ENCODE results near the gene SIPA1L3. TPM values are rescaled to one million over a fixed set of nuclear protein-coding genes. Genes with fewer than 3 reads are reported as not detected.

Gene SIPA1L3
- total and polyA plus RNA-seq, 2 of the 13 experiments (the other 11 are each of a cell fraction or from before 2014, with no cell fraction given) = 5.5 to 7.7 TPM

GRCh38 chr19:38084196-38084595 is 177.2 kb downstream of the SIPA1L3 start:
- 0 out of 2 replicates have a peak, but pooled peaks cover 3% of the 10 kb centered on the region for H4K20me1 ChIP-seq (ENCODE audit: insufficient read depth, low read length)
- H3K36me3 ChIP-seq (replicated peaks in 1 of 2; ENCODE audit: control insufficient read depth in 1 of 2, insufficient read depth in 2 of 2, low read length in 2 of 2) = peaks cover 8 to 16% of the 10 kb centered on the region in 2 experiments; a peak in 2 of 5 replicates
- H3K4me3 ChIP-seq (replicated peaks in 1 of 3; ENCODE audit: insufficient read depth in 1 of 3, low read depth in 2 of 3, low read length in 3 of 3) = no peak overlapping the region
- ATAC-seq = no peak
- CTCF ChIA-PET (ENCODE audit: low intra/inter-chr PET ratio, low total read pairs) = no interaction called here
- POLR2A ChIA-PET = no interaction called here
- H3K9ac ChIP-seq (ENCODE audit: insufficient read depth, low read depth, low read length) = no peak overlapping the region
- H3K4me1 ChIP-seq (ENCODE audit: insufficient read depth, low read length) = peaks cover 15% of the 10 kb centered on the region
- no peaks in the 10 kb centered on the region for H3K27me3 ChIP-seq (ENCODE audit: control insufficient read depth in 1 of 2, insufficient read depth in 2 of 2, low read length in 2 of 2)
- intact Hi-C loops (cut with micrococcal nuclease; ENCODE audit: unreplicated experiment) = no loop called here
- no peak overlapping the region for H3K4me2 ChIP-seq (ENCODE audit: low read depth, low read length)
- in situ Hi-C loops (cut with HindIII; ENCODE audit: extremely low pct_ligation_motif_present, low pct_unique_long_range_greater_than_20kb) = no loop called here
- DNase-seq (ENCODE audit: low spot score) = no peak
- no TSS peak for BruUV-seq (replicated peaks)
- TF ChIP-seq MEF2D (CRISPR knock-in tag; IDR thresholded peaks at IDR 0.05) (no peak), CREB3 (CRISPR knock-in tag; IDR thresholded peaks at IDR 0.05) (no peak), KMT2B (CRISPR knock-in tag; IDR thresholded peaks at IDR 0.05) (no peak), HNF1A (IDR thresholded peaks at IDR 0.05; ENCODE audit: low read depth) (no peak), HNF1A (CRISPR knock-in tag; IDR thresholded peaks at IDR 0.05; ENCODE audit: borderline replicate concordance) (no peak), NFKB2 (CRISPR knock-in tag; IDR thresholded peaks at IDR 0.05; ENCODE audit: borderline replicate concordance) (no peak), KLF12 (CRISPR knock-in tag; IDR thresholded peaks at IDR 0.05; ENCODE audit: borderline replicate concordance) (no peak), MATR3 (CRISPR knock-in tag; IDR thresholded peaks at IDR 0.05) (no peak), ZFP36L2 (CRISPR knock-in tag; IDR thresholded peaks at IDR 0.05) (no peak), SIX1 (CRISPR knock-in tag; IDR thresholded peaks at IDR 0.05; ENCODE audit: borderline replicate concordance) (no peak), ZSCAN30 (CRISPR knock-in tag; IDR thresholded peaks at IDR 0.05) (no peak), MAX (IDR thresholded peaks at IDR 0.05) (no peak), YY1 (IDR thresholded peaks at IDR 0.05; ENCODE audit: insufficient read depth, insufficient replicate concordance, low read depth, low read length) (no peak)
- FAIRE-seq = no peak
- no peak overlapping the region for H2AFZ ChIP-seq (ENCODE audit: low read length)
- H3K9me3 ChIP-seq (ENCODE audit: low read length) = no peaks in the 10 kb centered on the region
- no peak overlapping the region for H3K27ac ChIP-seq (ENCODE audit: extremely low read length, insufficient read depth, low read length)
- no peaks in the 10 kb centered on the region for H3K79me2 ChIP-seq (ENCODE audit: insufficient read depth, low read length)
- 95% methylated on average over 7 of the region's 7 CpGs for WGBS (ENCODE audit: low lambda C conversion rate)
